Stomach (tissue), 4 donors: ENCODE results near the gene KCNE4.

Experiments
- CTCF ChIP-seq, 7 experiments: fragments of 450-650 bp in 4 of 7; fragments of 200-600 bp in 3 of 7; sonication (generic) in 3 of 7; IDR thresholded peaks; one replicate each; pipeline ENCODE4 v1.5.1; 2016 to 2019; ENCODE audit warnings: antibody characterized with exemption in 7 of 7, control low read depth in 2 of 7, mild to moderate bottlenecking in 1 of 7
- EP300 ChIP-seq: sonication (generic); formaldehyde crosslinking; IDR thresholded peaks from one replicate; pipeline ENCODE4 v1.6.1; 2017; ENCODE audit warnings: antibody characterized with exemption
- POLR2A ChIP-seq, 4 donors: fragments of 450-650 bp; IDR thresholded peaks; one replicate each; pipeline ENCODE4 v1.6.1; 2016; ENCODE audit warnings: antibody characterized with exemption in 4 of 4, control low read depth in 2 of 4, mild to moderate bottlenecking in 1 of 4, moderate library complexity in 1 of 4
- POLR2AphosphoS5 ChIP-seq, 3 donors: sonication (generic); formaldehyde crosslinking; IDR thresholded peaks; one replicate each; pipeline ENCODE4 v1.6.1; 2016; ENCODE audit warnings: antibody characterized with exemption in 3 of 3

- TF ChIP-seq CTCF (IDR thresholded peaks at IDR 0.05) (no peak), EP300 (no peak), POLR2AphosphoS5 (IDR thresholded peaks at IDR 0.05) (no peak), POLR2A (IDR thresholded peaks at IDR 0.05) (no peak)
Measured at GRCh38 chr2:223042284-223042683, 9.7 kb upstream of the KCNE4 start.
